HG03139 (cell line): Measurements from ENCODE around the gene POLA1.
"Not testable (repeated sequence)": the region's sequence is repeated elsewhere in the genome, so short reads cannot be mapped to it uniquely, and the experiment has no call there.

Experiments
- ATAC-seq: cut with Tn5 transposase; IDR thresholded peaks from one replicate; pipeline ENCODE4 v1.9.1; 2021; ENCODE audit not compliant: unreplicated experiment

The POLA1 gene

GRCh38 chrX:24796204-24796603 is 102.5 kb downstream of the POLA1 start:
- ATAC-seq: no peak

- ATAC-seq: no peak
Observed at GRCh38 chrX:24799078-24799477, 105.4 kb downstream of the POLA1 start.

GRCh38 chrX:24799565-24799964 is 105.8 kb downstream of the POLA1 start:
- ATAC-seq: no peak

GRCh38 chrX:24805201-24805600 is 111.5 kb downstream of the POLA1 start:
- ATAC-seq: no peak

DNA sequence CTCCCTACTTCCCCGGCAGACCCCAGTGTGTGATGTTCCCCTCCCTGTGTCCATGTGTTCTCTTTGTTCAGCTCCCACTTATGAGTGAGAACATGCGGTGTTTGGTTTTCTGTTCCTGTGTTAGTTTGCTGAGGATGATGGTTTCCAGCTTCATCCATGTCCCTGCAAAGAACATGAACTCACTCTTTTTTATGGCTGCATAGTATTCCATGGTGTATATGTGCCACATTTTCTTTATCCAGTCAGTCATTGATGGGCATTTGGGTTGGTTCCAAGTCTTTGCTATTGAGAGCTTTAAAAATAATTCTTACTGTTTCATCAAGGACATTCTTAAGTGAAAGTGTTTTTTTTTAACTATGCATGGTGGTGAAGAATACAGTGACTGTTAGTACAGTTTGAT is 126.1 kb downstream of the POLA1 start:
- ATAC-seq: not testable (repeated sequence)

DNA sequence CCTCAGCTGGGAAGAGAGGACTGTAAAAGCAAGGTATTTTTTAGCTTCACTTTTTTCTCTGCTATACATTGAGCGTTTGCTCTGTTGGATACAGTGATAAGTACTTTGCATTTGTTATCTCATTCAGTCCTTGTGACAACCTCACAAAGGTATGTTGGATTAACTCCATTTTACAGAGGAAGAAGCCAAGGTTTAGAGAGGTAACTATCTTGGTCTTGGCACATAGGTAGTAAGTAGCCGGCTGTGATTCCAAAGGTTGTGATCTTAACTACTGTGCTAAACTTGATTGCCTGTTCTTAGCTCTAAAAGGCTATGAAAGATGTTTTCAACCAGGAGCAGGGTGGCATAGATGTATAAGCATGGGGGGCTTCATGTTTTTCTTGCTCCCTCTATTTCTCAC is 134.4 kb downstream of the POLA1 start:
- ATAC-seq: no peak

DNA sequence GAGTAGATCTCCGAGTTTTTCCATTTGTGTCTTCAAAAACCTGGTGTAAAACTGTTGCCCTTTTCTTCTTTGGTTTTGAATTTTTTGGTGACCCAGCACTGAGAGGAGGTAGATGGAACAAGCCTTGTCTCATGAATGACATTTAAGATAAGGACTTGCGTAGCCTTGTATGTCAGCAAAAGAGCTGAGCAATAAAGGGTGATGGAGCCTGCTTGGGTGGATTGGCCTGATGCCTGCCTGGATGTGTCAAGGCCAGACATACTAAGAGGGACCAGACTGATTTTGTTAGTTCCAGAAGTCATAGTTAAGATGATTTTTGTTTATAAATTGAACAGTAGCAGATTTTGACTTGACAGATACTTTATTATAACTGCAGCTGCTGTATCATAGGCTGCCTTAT is 134.9 kb downstream of the POLA1 start:
- ATAC-seq: no peak

DNA sequence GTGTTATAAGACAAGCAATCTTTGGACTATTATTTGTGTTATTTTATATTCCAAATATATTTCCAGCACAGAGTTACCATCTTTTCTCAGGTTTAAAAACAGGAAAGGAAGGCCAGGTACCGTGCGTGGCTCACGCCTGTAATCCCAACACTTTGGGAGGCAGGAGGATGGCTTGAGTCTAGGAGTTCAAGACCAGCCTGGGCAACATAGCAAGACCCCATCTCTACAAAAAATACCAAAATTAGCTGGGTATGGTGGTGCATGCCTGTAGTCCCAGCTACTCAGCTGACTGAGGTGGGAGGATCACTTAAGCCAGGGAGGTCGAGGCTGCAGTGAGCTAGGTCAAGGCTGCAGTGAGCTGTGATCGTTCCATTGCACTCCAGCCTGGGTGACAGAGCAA is 140.0 kb downstream of the POLA1 start:
- ATAC-seq: no peak

DNA sequence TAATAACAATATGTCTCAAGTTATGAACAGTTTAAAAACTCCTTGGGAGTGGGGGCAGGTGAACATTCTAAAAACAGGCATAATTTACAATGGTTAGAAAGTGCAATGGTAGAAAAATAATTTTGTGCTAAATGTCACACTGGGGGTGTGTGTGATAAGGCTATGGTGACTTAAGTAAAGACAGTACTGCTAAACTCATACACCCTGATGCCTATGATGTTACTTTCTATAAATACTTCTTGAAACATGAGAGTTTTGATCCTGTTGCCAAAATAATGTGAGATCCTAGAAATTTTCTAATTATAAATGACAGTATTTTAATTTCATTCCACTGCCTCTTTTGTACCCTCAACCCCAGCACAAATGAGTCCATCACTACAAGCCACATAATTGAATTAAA is 144.2 kb downstream of the POLA1 start:
- ATAC-seq: no peak

DNA sequence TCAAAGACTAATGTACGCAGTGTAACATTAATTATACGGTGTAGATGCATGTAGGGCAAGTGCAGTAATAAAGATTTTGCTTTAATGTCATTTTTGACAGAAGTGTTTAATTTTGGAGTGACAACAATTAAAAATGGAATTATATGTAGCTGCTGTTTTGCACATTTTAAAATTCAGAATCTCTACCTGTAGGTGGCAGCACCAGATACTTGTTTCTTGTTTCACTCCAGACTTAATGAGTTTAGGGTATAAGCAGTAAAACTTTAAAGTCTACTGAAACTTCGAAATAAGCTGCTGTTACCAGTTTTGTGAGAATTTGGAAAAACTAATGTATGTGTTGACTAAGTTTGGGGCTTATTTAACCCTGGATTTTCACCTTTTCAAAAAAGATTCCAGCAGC is 144.9 kb downstream of the POLA1 start:
- no peak for ATAC-seq

GRCh38 chrX:24839331-24839730 is 145.6 kb downstream of the POLA1 start:
- no peak for ATAC-seq

DNA sequence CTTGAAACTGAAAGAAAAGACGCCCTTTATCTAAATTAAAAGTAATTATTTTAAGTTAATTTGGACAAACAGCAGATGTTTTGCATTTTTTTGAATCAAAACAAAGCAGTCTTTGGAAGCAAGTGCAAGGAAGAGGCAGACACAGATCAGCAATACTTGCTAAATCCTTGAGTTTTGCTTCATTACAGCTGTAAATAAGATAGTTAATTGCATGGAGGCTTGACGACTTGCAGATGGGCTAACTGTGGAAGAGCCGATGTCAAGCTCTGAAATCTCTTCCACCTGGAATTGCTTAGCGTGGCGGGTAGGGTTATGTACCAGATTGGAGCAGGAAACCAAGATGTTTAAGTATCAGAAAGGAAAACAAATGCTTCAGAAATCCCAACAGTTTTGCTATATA is 148.8 kb downstream of the POLA1 start:
- ATAC-seq: no peak

DNA sequence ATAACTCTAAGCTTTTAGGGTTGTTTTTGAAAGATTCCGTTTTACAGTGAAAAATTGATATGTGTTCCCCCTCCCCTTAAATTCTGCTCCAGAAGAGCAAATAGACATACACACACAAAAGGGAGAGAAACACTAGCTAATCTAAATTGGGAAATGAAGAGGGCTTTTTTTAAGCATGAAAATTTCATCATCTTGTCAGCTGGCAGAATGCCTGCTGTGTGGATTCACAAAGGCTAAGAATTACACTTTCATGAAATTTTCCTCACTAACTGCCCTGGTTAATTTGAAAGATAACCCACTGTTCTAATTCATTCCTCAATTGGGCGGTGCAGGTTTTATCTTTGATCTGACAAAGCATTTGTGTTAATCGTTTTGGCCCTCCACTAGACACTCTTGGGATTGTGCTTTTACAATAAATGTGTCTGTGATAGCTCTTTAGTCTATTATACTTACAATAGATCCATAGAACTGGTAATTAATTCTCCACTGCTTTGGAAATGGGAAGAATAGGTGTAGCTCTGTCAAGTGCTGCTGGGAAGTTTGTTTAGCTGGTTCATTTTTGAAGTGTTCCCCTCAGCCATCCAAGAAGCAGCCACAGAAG is 152.9 kb downstream of the POLA1 start:
- no peak for ATAC-seq

DNA sequence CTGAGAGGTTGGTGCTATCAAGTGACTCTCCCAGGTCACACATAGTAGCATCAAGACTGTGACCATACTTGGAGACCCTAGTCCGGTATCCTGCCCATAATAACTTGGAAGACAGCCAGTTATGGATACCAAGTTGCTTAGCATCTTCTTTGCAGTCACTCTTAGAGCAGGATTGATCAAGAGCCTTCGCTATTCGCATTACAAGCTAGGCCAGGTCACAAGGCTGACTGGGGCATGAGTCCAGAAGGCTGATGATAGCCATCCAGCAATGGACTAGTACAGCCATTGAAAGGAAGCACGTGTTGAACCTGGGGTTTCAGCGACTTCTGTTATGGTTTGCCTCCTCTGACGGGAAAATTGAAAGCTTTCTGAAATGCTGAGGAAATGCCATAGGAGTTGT is 157.6 kb downstream of the POLA1 start:
- no peak for ATAC-seq

GRCh38 chrX:24851780-24852179 is 158.1 kb downstream of the POLA1 start:
- no peak for ATAC-seq

DNA sequence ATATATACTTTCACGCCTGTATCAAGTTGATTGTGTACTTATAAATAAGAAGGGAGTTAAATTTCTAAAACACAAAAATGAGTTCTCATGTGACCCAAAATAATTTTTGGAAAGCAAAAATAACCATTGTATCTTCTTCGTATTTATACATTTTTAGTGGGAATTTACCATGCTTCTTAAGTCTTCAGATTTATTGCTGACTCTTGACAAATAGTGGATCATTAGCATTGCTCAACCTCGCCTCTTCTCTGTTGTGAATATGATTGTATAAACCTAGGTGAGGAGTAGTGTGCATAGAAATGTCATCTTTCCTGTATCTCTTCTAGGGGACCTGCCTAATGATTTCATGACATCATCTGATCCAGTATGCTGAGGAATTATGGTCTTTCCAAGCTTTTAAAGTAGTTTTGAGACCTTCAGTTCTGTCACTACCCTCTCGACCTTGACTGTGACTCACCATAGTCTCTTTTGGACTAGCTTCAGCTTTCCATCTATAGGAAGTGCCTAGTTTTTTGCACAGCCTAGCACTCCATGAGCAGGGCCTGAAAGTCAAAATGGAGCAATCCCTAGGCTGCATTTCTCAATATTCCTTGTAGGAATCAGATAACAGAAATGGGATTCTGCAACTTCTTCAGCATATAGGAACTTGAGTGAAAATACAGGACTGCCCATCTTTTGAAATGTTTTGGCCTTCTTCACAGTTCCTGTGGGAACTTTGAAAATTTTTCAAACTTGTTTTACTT is 164.5 kb downstream of the POLA1 start:
- ATAC-seq: no peak

- no peak for ATAC-seq
Observed at GRCh38 chrX:24859211-24859841, 165.6 kb downstream of the POLA1 start.

DNA sequence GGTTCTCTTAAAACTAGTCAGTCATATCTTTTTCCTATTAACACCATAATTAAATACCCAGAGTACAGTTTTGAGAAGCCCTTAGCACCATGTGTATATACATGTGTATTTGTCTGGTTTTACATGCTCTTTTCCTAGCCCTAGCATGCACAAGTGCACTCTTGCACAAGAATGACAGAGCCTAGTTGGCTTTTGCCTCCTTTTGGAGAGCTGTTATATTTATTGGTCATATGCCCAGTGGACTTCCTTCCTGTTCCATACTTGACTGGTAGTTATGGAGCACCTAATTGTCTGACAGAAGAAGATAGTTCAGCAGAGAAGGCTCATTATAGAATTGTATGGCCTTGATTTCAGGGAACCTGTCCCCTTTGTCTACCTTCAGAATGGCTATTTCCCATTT is 166.4 kb downstream of the POLA1 start:
- no peak for ATAC-seq

GRCh38 chrX:24862343-24862742 is 168.6 kb downstream of the POLA1 start:
- no peak for ATAC-seq

DNA sequence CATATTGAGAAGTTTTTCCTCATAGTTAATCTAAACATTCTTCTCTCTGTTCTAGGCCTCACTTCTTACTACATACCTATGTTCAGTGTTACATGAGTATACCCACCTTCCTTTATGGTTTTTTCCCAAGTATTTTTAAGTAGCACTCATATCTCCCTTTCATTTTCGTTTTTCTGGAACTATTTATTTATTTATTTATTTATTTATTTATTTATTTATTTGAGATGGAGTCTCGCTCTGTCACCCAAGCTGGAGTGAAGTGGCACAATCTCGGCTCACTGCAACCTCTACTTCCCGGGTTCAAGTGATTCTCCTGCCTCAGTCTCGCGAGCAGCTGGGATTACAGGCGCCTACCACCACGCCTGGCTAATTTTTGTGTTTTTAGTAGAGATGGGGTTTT is 170.1 kb downstream of the POLA1 start:
- ATAC-seq: not testable (repeated sequence)

DNA sequence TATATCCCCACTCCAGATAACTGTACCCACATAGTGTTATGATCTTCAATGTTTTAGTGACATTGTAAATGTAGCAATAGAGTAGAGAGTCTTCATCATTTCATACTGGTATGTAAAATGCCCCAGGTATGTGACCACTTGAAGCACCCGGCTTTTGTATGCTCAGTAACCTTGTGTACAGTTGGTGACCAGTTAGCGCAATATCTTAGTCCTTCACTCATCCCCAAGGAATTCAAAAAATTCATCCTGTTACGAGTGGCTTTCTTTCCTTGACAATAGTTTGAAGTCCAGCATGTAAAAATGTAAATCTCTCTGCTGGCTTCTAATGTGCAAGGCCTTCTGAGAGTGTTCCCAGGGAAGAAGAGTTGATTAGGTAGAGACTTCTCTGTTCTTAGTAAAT is 176.4 kb downstream of the POLA1 start:
- no peak for ATAC-seq

GRCh38 chrX:24874604-24875247 is 181.0 kb downstream of the POLA1 start:
- no peak for ATAC-seq
